Thymus (tissue), 2 donors: ENCODE measurements around the gene C17orf67. TPM values are rescaled to one million over a fixed set of nuclear protein-coding genes. Genes with fewer than 3 reads are reported as not detected.

Experiments used
- polyA plus RNA-seq: library from polyadenylated mRNA; stranded (reverse); fragments of 200-250 nt; gene quantifications from one replicate; pipeline ENCODE4 v1.2.3, GENCODE V29; 2013
- total RNA-seq: library from RNA; stranded (reverse); fragments of 120-200 nt; gene quantifications from one replicate; pipeline ENCODE4 v1.2.4, GENCODE V29; 2013
- donor health status: healthy.

The C17orf67 gene
- total and polyA plus RNA-seq, 2 donors = 8.0 to 14.0 TPM

Other genes starting within 250 kb of the C17orf67 start
- gene NOG, start 240.2 kb downstream of the C17orf67 start, total RNA-seq = 1.3 TPM
- 1.3 TPM for gene NOG, start 240.2 kb downstream of the C17orf67 start, polyA plus RNA-seq
- 8.9 TPM for gene DGKE, start 231 bp upstream of the C17orf67 start, total RNA-seq
- 15.8 TPM for gene DGKE, start 231 bp upstream of the C17orf67 start, polyA plus RNA-seq
- gene TRIM25, start 80.1 kb upstream of the C17orf67 start, total RNA-seq = 18.2 TPM
- gene TRIM25, start 80.1 kb upstream of the C17orf67 start, polyA plus RNA-seq = 14.9 TPM
- 21.1 TPM for gene COIL, start 127.1 kb upstream of the C17orf67 start, total RNA-seq
- gene COIL, start 127.1 kb upstream of the C17orf67 start, polyA plus RNA-seq = 14.3 TPM
- 11.1 TPM for gene SCPEP1, start 144.2 kb upstream of the C17orf67 start, total RNA-seq
- gene SCPEP1, start 144.2 kb upstream of the C17orf67 start, polyA plus RNA-seq = 49.9 TPM